Measurements from ENCODE around the gene CD96.
"Not testable (repeated sequence)": the region's sequence is repeated elsewhere in the genome, so short reads cannot be mapped to it uniquely, and the experiment has no call there.

Gene CD96

GRCh38 chr3:111541911-111542483 lies at the start of gene CD96:
TSS of gene CD96 (plus strand) at chr3:111542197. CDS start at chr3:111542249, 52 bp downstream.
- Mint-ChIP-seq H3K36me3 (ENCODE audit: low read depth) (peaks cover 14% of the 10 kb centered on the region), H3K4me3 (peak within 1 kb of the TSS; percentile 81), H3K4me1 (peaks cover 87% of the 10 kb centered on the region), H3K9me3 (peaks cover 4% of the 10 kb centered on the region), H3K27me3 (no peaks in the 10 kb centered on the region), H3K27ac (peak within 1 kb of the TSS; percentile 98)
- ATAC-seq (peak; percentile 73), DNase-seq (peak; percentile 51)

- ATAC-seq (no peak), DNase-seq (no peak)
- Mint-ChIP-seq H3K36me3 (ENCODE audit: low read depth) (no peaks in the 10 kb centered on the region), H3K27me3 (no peaks in the 10 kb centered on the region), H3K4me3 (no peak overlapping the region), H3K9me3 (peaks cover 12% of the 10 kb centered on the region), H3K4me1 (no peaks in the 10 kb centered on the region), H3K27ac (no peak overlapping the region)
These were observed 48.7 kb upstream of the CD96 start for GRCh38 chr3:111493276-111493675.

GRCh38 chr3:111496894-111497559 lies 45.0 kb upstream of the CD96 start:
- Mint-ChIP-seq H3K4me3 (no peak overlapping the region), H3K27ac (no peak overlapping the region), H3K9me3 (peaks cover 15% of the 10 kb centered on the region), H3K4me1 (no peaks in the 10 kb centered on the region), H3K36me3 (ENCODE audit: low read depth) (no peaks in the 10 kb centered on the region), H3K27me3 (no peaks in the 10 kb centered on the region)
- no peak for DNase-seq
- ATAC-seq = no peak

GRCh38 chr3:111498022-111498421 lies 44.0 kb upstream of the CD96 start:
- no peak overlapping the region for H3K4me3 Mint-ChIP-seq
- H3K27ac Mint-ChIP-seq = no peak overlapping the region
- H3K4me1 Mint-ChIP-seq = no peaks in the 10 kb centered on the region
- ATAC-seq = no peak
- DNase-seq = no peak
- H3K36me3 Mint-ChIP-seq (ENCODE audit: low read depth) = no peaks in the 10 kb centered on the region
- peaks cover 12% of the 10 kb centered on the region for H3K9me3 Mint-ChIP-seq
- no peaks in the 10 kb centered on the region for H3K27me3 Mint-ChIP-seq

- ATAC-seq (no peak), DNase-seq (no peak)
- Mint-ChIP-seq H3K4me1 (no peaks in the 10 kb centered on the region), H3K27ac (no peak overlapping the region), H3K9me3 (peaks cover 7% of the 10 kb centered on the region), H3K27me3 (no peaks in the 10 kb centered on the region), H3K36me3 (ENCODE audit: low read depth) (no peaks in the 10 kb centered on the region), H3K4me3 (no peak overlapping the region)
These were observed 35.6 kb upstream of the CD96 start for GRCh38 chr3:111506435-111506834.

GRCh38 chr3:111509308-111509707 lies 32.7 kb upstream of the CD96 start:
- no peak for DNase-seq
- Mint-ChIP-seq H3K27ac (no peak overlapping the region), H3K9me3 (no peaks in the 10 kb centered on the region), H3K4me3 (no peak overlapping the region), H3K27me3 (no peaks in the 10 kb centered on the region), H3K36me3 (ENCODE audit: low read depth) (no peaks in the 10 kb centered on the region), H3K4me1 (no peaks in the 10 kb centered on the region)
- ATAC-seq = no peak

- H3K27me3 Mint-ChIP-seq = no peaks in the 10 kb centered on the region
- no peaks in the 10 kb centered on the region for H3K4me1 Mint-ChIP-seq
- ATAC-seq (no peak), DNase-seq (no peak)
- H3K27ac Mint-ChIP-seq = no peak overlapping the region
- no peaks in the 10 kb centered on the region for H3K36me3 Mint-ChIP-seq (ENCODE audit: low read depth)
- no peaks in the 10 kb centered on the region for H3K9me3 Mint-ChIP-seq
- H3K4me3 Mint-ChIP-seq = no peak overlapping the region
These were observed 24.2 kb upstream of the CD96 start for GRCh38 chr3:111517801-111518200.

- no peaks in the 10 kb centered on the region for H3K4me1 Mint-ChIP-seq
- no peak overlapping the region for H3K4me3 Mint-ChIP-seq
- H3K27me3 Mint-ChIP-seq = no peaks in the 10 kb centered on the region
- DNase-seq (no peak), ATAC-seq (no peak)
- H3K9me3 Mint-ChIP-seq = no peaks in the 10 kb centered on the region
- H3K36me3 Mint-ChIP-seq (ENCODE audit: low read depth) = no peaks in the 10 kb centered on the region
- no peak overlapping the region for H3K27ac Mint-ChIP-seq
These were observed 22.7 kb upstream of the CD96 start for GRCh38 chr3:111519178-111519855.

- DNase-seq (no peak), ATAC-seq (no peak)
- H3K36me3 Mint-ChIP-seq (ENCODE audit: low read depth) = no peaks in the 10 kb centered on the region
- no peaks in the 10 kb centered on the region for H3K27me3 Mint-ChIP-seq
- H3K4me3 Mint-ChIP-seq = no peak overlapping the region
- no peaks in the 10 kb centered on the region for H3K9me3 Mint-ChIP-seq
- peaks cover 2% of the 10 kb centered on the region for H3K4me1 Mint-ChIP-seq
- H3K27ac Mint-ChIP-seq = no peak overlapping the region
These were observed 20.1 kb upstream of the CD96 start for GRCh38 chr3:111521891-111522290.

GRCh38 chr3:111524486-111524885 lies 17.5 kb upstream of the CD96 start:
- not testable (repeated sequence) for H3K27ac Mint-ChIP-seq; H3K4me1 Mint-ChIP-seq; H3K4me3 Mint-ChIP-seq; H3K36me3 Mint-ChIP-seq (ENCODE audit: low read depth); ATAC-seq; H3K27me3 Mint-ChIP-seq; H3K9me3 Mint-ChIP-seq; DNase-seq

- H3K27me3 Mint-ChIP-seq = no peaks in the 10 kb centered on the region
- no peak for ATAC-seq
These were observed 10.6 kb upstream of the CD96 start for GRCh38 chr3:111531446-111531845.

GRCh38 chr3:111534701-111535100 lies 7.3 kb upstream of the CD96 start:
- DNase-seq (no peak), ATAC-seq (no peak)
- no peaks in the 10 kb centered on the region for H3K27me3 Mint-ChIP-seq
- peaks cover 45% of the 10 kb centered on the region for H3K4me1 Mint-ChIP-seq
- peaks cover 2% of the 10 kb centered on the region for H3K36me3 Mint-ChIP-seq (ENCODE audit: low read depth)
- H3K4me3 Mint-ChIP-seq = no peak overlapping the region
- no peak overlapping the region for H3K27ac Mint-ChIP-seq
- peaks cover 12% of the 10 kb centered on the region for H3K9me3 Mint-ChIP-seq

More at GRCh38 chr3:111531446-111531845, 10.6 kb upstream of the CD96 start:
- Mint-ChIP-seq H3K9me3 (peaks cover 7% of the 10 kb centered on the region), H3K4me1 (peaks cover 23% of the 10 kb centered on the region), H3K36me3 (ENCODE audit: low read depth) (no peaks in the 10 kb centered on the region), H3K4me3 (no peak overlapping the region), H3K27ac (no peak overlapping the region)
- no peak for DNase-seq

GRCh38 chr3:111538111-111538510 lies 3.9 kb upstream of the CD96 start:
- Mint-ChIP-seq H3K4me3 (no peak overlapping the region), H3K27me3 (no peaks in the 10 kb centered on the region), H3K9me3 (peaks cover 4% of the 10 kb centered on the region), H3K4me1 (peaks cover 75% of the 10 kb centered on the region), H3K27ac (peak overlapping the region; percentile 82), H3K36me3 (ENCODE audit: low read depth) (peaks cover 2% of the 10 kb centered on the region)
- ATAC-seq = no peak
- no peak for DNase-seq

- ATAC-seq (peak; percentile 24), DNase-seq (no peak)
- peaks cover 79% of the 10 kb centered on the region for H3K4me1 Mint-ChIP-seq
- H3K4me3 Mint-ChIP-seq = peak overlapping the region; percentile 60
- no peaks in the 10 kb centered on the region for H3K27me3 Mint-ChIP-seq
- peaks cover 4% of the 10 kb centered on the region for H3K9me3 Mint-ChIP-seq
- H3K36me3 Mint-ChIP-seq (ENCODE audit: low read depth) = peaks cover 4% of the 10 kb centered on the region
- peak overlapping the region; percentile 82 for H3K27ac Mint-ChIP-seq
These were observed 3.3 kb upstream of the CD96 start for GRCh38 chr3:111538681-111539083.

Measured in activated naive CD8-positive, alpha-beta T cell treated with anti-CD3 and anti-CD28 coated beads, Interleukin-2, amount 50 U/mL, for 24 hours (primary cell).